H1 (cell line): ENCODE data around the gene CMKLR1. TPM values are rescaled to one million over a fixed set of nuclear protein-coding genes. Genes with fewer than 3 reads are reported as not detected.

Source experiments
- CTCF ChIA-PET: fragments of 300-600 bp; sonication (Branson Sonifier 250); formaldehyde crosslinking; loops from one replicate; lab custom pipeline; 2021; ENCODE audit not compliant: partially characterized antibody; lab: Charles Lee
- POLR2A ChIA-PET: fragments of 300-600 bp; sonication (Branson Sonifier 250); formaldehyde crosslinking; loops from one replicate; lab custom pipeline; 2021; ENCODE audit warnings: inconsistent platforms; ENCODE audit not compliant: partially characterized antibody; lab: Charles Lee
- DNase-seq, 2 experiments: peaks; one replicate each; pipeline versions ENCODE4 v3.0.0 to v3.0.0-alpha.2; 2010 to 2022; ENCODE audit warnings: low spot score in 2 of 2, low read depth in 1 of 2, mixed read lengths in 1 of 2
- FAIRE-seq: peaks from 2 replicates; lab custom pipeline; 2011; peaks lifted over from hg19 to GRCh38; lab: Jason Lieb, UNC
- H2AFZ ChIP-seq: 2 replicates; pipeline ENCODE4 v1.8.1; 2012; ENCODE audit warnings: low read length, inconsistent platforms
- H2AK5ac ChIP-seq: 2 replicates; pipeline ENCODE4 v1.6.1; 2013; ENCODE audit warnings: low read depth, low read length
- H2BK120ac ChIP-seq: replicated peaks from 2 replicates; pipeline ENCODE3; 2013; ENCODE audit warnings: low read depth, low read length, inconsistent platforms
- H2BK12ac ChIP-seq: 2 replicates; pipeline ENCODE4 v1.6.1; 2013; ENCODE audit warnings: low read depth, low read length
- H2BK15ac ChIP-seq: 2 replicates; pipeline ENCODE4 v1.6.1; 2013; ENCODE audit warnings: low read length
- H2BK20ac ChIP-seq: 2 replicates; pipeline ENCODE4 v1.6.1; 2013; ENCODE audit warnings: low read length
- H2BK5ac ChIP-seq: 2 replicates; pipeline ENCODE4 v1.6.1; 2013; ENCODE audit warnings: low read depth, low read length
- H3K14ac ChIP-seq: 2 replicates; pipeline ENCODE4 v1.6.1; 2013; ENCODE audit warnings: inconsistent platforms; ENCODE audit not compliant: insufficient read length
- H3K18ac ChIP-seq: 2 replicates; pipeline ENCODE4 v1.6.1; 2013; ENCODE audit warnings: low read length; ENCODE audit errors: extremely low read depth
- H3K23ac ChIP-seq: 2 replicates; pipeline ENCODE4 v1.6.1; 2013; ENCODE audit warnings: inconsistent platforms; ENCODE audit not compliant: insufficient read length
- H3K23me2 ChIP-seq: 2 replicates; pipeline ENCODE4 v1.6.1; 2013; ENCODE audit warnings: low read depth, low read length
- H3K27ac ChIP-seq: 2 replicates; pipeline ENCODE4 v1.6.1; 2011; ENCODE audit warnings: low read depth, low read length, inconsistent platforms
- H3K27me3 ChIP-seq, 4 experiments: replicated peaks in 1 of 4; 1 replicate in 1 of 4; 2 replicates in 3 of 4; pipeline versions ENCODE4 v1.6.1 to v1.8.1; 2011 to 2013; ENCODE audit warnings: low read length in 3 of 4, mild to moderate bottlenecking in 3 of 4, inconsistent platforms in 2 of 4, mixed read lengths in 2 of 4, moderate library complexity in 1 of 4; ENCODE audit not compliant: control insufficient read depth in 3 of 4, insufficient read depth in 3 of 4; ENCODE audit errors: extremely low read depth in 1 of 4
- H3K36me3 ChIP-seq, 4 experiments: 2 replicates each; pipeline versions ENCODE4 v1.6.1 to v1.8.1; 2011 to 2013; ENCODE audit warnings: mild to moderate bottlenecking in 4 of 4, low read length in 3 of 4, moderate library complexity in 2 of 4, control low read depth in 1 of 4, inconsistent platforms in 1 of 4; ENCODE audit not compliant: insufficient read depth in 4 of 4, control insufficient read depth in 2 of 4
- H3K4ac ChIP-seq: replicated peaks from 2 replicates; pipeline ENCODE3; 2013; ENCODE audit warnings: low read length, low read depth, mixed read lengths, inconsistent platforms; ENCODE audit not compliant: insufficient read length
- H3K4me1 ChIP-seq, 4 experiments: replicated peaks in 1 of 4; 1 replicate in 1 of 4; 2 replicates in 3 of 4; pipeline versions ENCODE4 v1.6.1 to v1.8.1; 2011 to 2013; ENCODE audit warnings: low read length in 3 of 4, inconsistent platforms in 2 of 4, mixed read lengths in 1 of 4; ENCODE audit not compliant: insufficient read depth in 4 of 4, control insufficient read depth in 3 of 4
- H3K4me2 ChIP-seq, 2 experiments: 2 replicates each; pipeline versions ENCODE4 v1.6.1 to v1.8.1; 2011 to 2013; ENCODE audit warnings: low read depth in 2 of 2, low read length in 2 of 2, control low read depth in 1 of 2, inconsistent platforms in 1 of 2, mild to moderate bottlenecking in 1 of 2; ENCODE audit not compliant: insufficient read depth in 1 of 2
- H3K4me3 ChIP-seq, 4 experiments: fragments of 200-600, 300-600 bp in 1 of 4; sonication (generic), shearing (Covaris generic), sonication (Bioruptor Twin) in 1 of 4; 2 replicates each; pipeline versions ENCODE4 v1.5.1 to v1.8.1; 2011 to 2016; ENCODE audit warnings: low read length in 4 of 4, low read depth in 3 of 4, control low read depth in 2 of 4, inconsistent platforms in 2 of 4, mild to moderate bottlenecking in 2 of 4, mixed read lengths in 1 of 4, moderate library complexity in 1 of 4; ENCODE audit not compliant: insufficient read depth in 2 of 4; ENCODE audit errors: extremely low read depth in 1 of 4
- H3K56ac ChIP-seq: replicated peaks from 2 replicates; pipeline ENCODE3; 2013; ENCODE audit warnings: low read depth, mild to moderate bottlenecking, mixed read lengths, low read length, inconsistent platforms; ENCODE audit not compliant: insufficient read length
- H3K79me1 ChIP-seq: 2 replicates; pipeline ENCODE4 v1.6.1; 2013; ENCODE audit warnings: low read depth, low read length, control low read depth
- H3K79me2 ChIP-seq, 2 experiments: 2 replicates each; pipeline versions ENCODE4 v1.6.1 to v1.8.1; 2012 to 2013; ENCODE audit warnings: low read length in 2 of 2, mild to moderate bottlenecking in 2 of 2, inconsistent platforms in 1 of 2; ENCODE audit not compliant: insufficient read depth in 2 of 2, control insufficient read depth in 1 of 2
- H3K9ac ChIP-seq, 4 experiments: replicated peaks in 1 of 4; 1 replicate in 1 of 4; 2 replicates in 3 of 4; pipeline versions ENCODE4 v1.6.1 to v1.8.1; 2011 to 2013; ENCODE audit warnings: low read depth in 3 of 4, low read length in 3 of 4, control low read depth in 2 of 4, mild to moderate bottlenecking in 2 of 4, moderate library complexity in 2 of 4, inconsistent platforms in 1 of 4; ENCODE audit errors: extremely low read depth in 1 of 4
- H3K9me3 ChIP-seq, 2 experiments: 2 replicates each; pipeline versions ENCODE4 v1.6.1 to v1.8.1; 2012 to 2013; ENCODE audit warnings: mild to moderate bottlenecking in 2 of 2, moderate library complexity in 2 of 2, control low read depth in 1 of 2, inconsistent platforms in 1 of 2, low read depth in 1 of 2, low read length in 1 of 2, mixed read lengths in 1 of 2; ENCODE audit not compliant: insufficient read depth in 2 of 2
- H4K20me1 ChIP-seq, 2 experiments: replicated peaks in 1 of 2; 2 replicates each; pipeline versions ENCODE3 to v1.8.1; 2011 to 2013; ENCODE audit warnings: inconsistent platforms in 2 of 2, low read length in 2 of 2, mild to moderate bottlenecking in 1 of 2; ENCODE audit not compliant: insufficient read depth in 2 of 2, control insufficient read depth in 1 of 2
- H4K5ac ChIP-seq: 2 replicates; pipeline ENCODE4 v1.6.1; 2013; ENCODE audit warnings: low read length, low read depth, mixed read lengths, inconsistent platforms; ENCODE audit not compliant: insufficient read length
- H4K8ac ChIP-seq: 2 replicates; pipeline ENCODE4 v1.8.0; 2013; ENCODE audit warnings: mild to moderate bottlenecking, moderate library complexity, low read length, inconsistent platforms; ENCODE audit not compliant: insufficient read depth; ENCODE audit errors: extremely low read depth
- H4K91ac ChIP-seq: replicated peaks from 2 replicates; pipeline ENCODE3; 2013; ENCODE audit warnings: low read length, mixed read lengths, inconsistent platforms; ENCODE audit not compliant: insufficient read length
- BACH1 ChIP-seq: IDR thresholded peaks from 2 replicates; pipeline ENCODE4 v1.6.1; 2012; ENCODE audit warnings: low read length, improper control_type of control experiment
- BCL11A ChIP-seq, 2 experiments: IDR thresholded peaks; one replicate each; pipeline ENCODE4 v1.6.1; 2011; ENCODE audit warnings: low read depth in 2 of 2, low read length in 2 of 2, mild to moderate bottlenecking in 2 of 2
- BRCA1 ChIP-seq: IDR thresholded peaks from 2 replicates; pipeline ENCODE4 v1.6.1; 2012; ENCODE audit warnings: low read depth, low read length, improper control_type of control experiment
- CBX5 ChIP-seq: fragments of 300-800, 300-1000 bp; sonication (generic); IDR thresholded peaks from 2 replicates; pipeline ENCODE4 v1.7.1; 2016; ENCODE audit warnings: antibody characterized with exemption, low read length, low read depth
- JUN ChIP-seq: IDR thresholded peaks from 2 replicates; pipeline ENCODE4 v1.6.1; 2011; ENCODE audit warnings: low read depth, mild to moderate bottlenecking, improper control_type of control experiment, low read length
- KDM1A ChIP-seq: fragments of 200-600, 300-600 bp; sonication (generic); IDR thresholded peaks from 2 replicates; pipeline ENCODE4 v1.7.1; 2016; ENCODE audit warnings: mild to moderate bottlenecking, low read length, borderline replicate concordance
- MAX ChIP-seq: IDR thresholded peaks from 2 replicates; pipeline ENCODE4 v1.6.1; 2012; ENCODE audit warnings: inconsistent platforms
- POLR2AphosphoS5 ChIP-seq: IDR thresholded peaks from 2 replicates; pipeline ENCODE4 v1.6.1; 2011; ENCODE audit warnings: low read depth, low read length
- RAD21 ChIP-seq, 2 experiments: IDR thresholded peaks in 1 of 2; conservative IDR thresholded peaks in 1 of 2; 2 replicates each; pipeline ENCODE4 v1.6.1; 2011; ENCODE audit warnings: low read depth in 2 of 2, low read length in 2 of 2, improper control_type of control experiment in 1 of 2, inconsistent platforms in 1 of 2, mild to moderate bottlenecking in 1 of 2, moderate library complexity in 1 of 2
- SRF ChIP-seq: IDR thresholded peaks from 2 replicates; pipeline ENCODE4 v1.6.1; 2011; ENCODE audit warnings: mild to moderate bottlenecking, low read depth, low read length, moderate library complexity
- TEAD4 ChIP-seq: IDR thresholded peaks from 2 replicates; pipeline ENCODE4 v1.6.1; 2012; ENCODE audit warnings: low read depth, low read length, inconsistent platforms, mixed read lengths
- USF2 ChIP-seq: IDR thresholded peaks from 2 replicates; pipeline ENCODE4 v1.6.1; 2011; ENCODE audit warnings: low read length, improper control_type of control experiment
- YY1 ChIP-seq: IDR thresholded peaks from 2 replicates; pipeline ENCODE4 v1.6.1; 2011; ENCODE audit warnings: low read depth, mild to moderate bottlenecking, low read length
- WGBS, 2 experiments: shearing (Covaris generic) in 1 of 2; methylation state at CpG; one replicate each; pipeline versions ENCODE4 v1.1.6 to v1.1.7; 2013 to 2015; ENCODE audit warnings: low lambda C conversion rate in 2 of 2, mixed read lengths in 2 of 2, inconsistent platforms in 1 of 2, low coverage in 1 of 2, missing lambda C conversion rate in 1 of 2; ENCODE audit not compliant: insufficient replicate concordance in 2 of 2, insufficient coverage in 1 of 2, insufficient read length in 1 of 2; ENCODE audit errors: extremely low coverage in 1 of 2, missing lambda C conversion rate in 1 of 2; 5-methylcytosine and 5-hydroxymethylcytosine counted together
- polyA plus RNA-seq, 7 experiments: library from polyadenylated mRNA; depleted of rRNA in 3 of 7; stranded (reverse) in 5 of 7; unstranded in 2 of 7; fragments of >200 nt in 5 of 7; fragments of 200-250 nt in 2 of 7; gene quantifications; 1 replicate in 5 of 7; 2 replicates in 1 of 7; 4 replicates in 1 of 7; pipeline versions ENCODE4 v1.2.1 to v1.2.3, GENCODE V29; 2011 to 2013; ENCODE audit warnings: missing spikeins in 2 of 7, mixed read lengths in 2 of 7
- total RNA-seq: library from RNA; stranded (reverse); fragmentation: NEBNext Ultra II Directional; extraction: Animal tissue kit (Norgen Biotek cat#: 25700); gene quantifications from 2 replicates; pipeline ENCODE4 v1.2.1, GENCODE V29; 2021

The CMKLR1 gene
- total and polyA plus RNA-seq, 2 of the 8 experiments (the other 6 are each of a cell fraction or from before 2014, with no cell fraction given), result 2.1 to 2.8 TPM

- Histone ChIP-seq H3K79me1 (no peaks in the 10 kb centered on the region), H3K56ac (no peak overlapping the region), H2AFZ (no peak overlapping the region), H3K23me2 (no peaks in the 10 kb centered on the region), H3K4me2 (no peak overlapping the region; a peak in 1 of 4 replicates), H3K27ac (no peak overlapping the region), H3K36me3 (no peaks in the 10 kb centered on the region), H3K9me3 (peaks cover 0 to under 1% of the 10 kb centered on the region in 2 experiments; a peak in 1 of 4 replicates), H3K27me3 (no peaks in the 10 kb centered on the region), H2BK5ac (no peak overlapping the region), H3K14ac (no peak overlapping the region), H4K8ac (no peak overlapping the region), H3K79me2 (no peaks in the 10 kb centered on the region), H2BK20ac (no peak overlapping the region), H4K5ac (no peak overlapping the region), H2BK120ac (no peak overlapping the region), H3K4ac (no peak overlapping the region), H2BK12ac (no peak overlapping the region; the same call in 1 of the 2 replicates), H4K20me1 (no peaks in the 10 kb centered on the region), H3K4me1 (peaks cover 0 to 8% (median 4%) of the 10 kb centered on the region in 4 experiments; a peak in 3 of 7 replicates), H4K91ac (no peak overlapping the region), H3K18ac (no peak overlapping the region), H3K9ac (no peak overlapping the region), H2AK5ac (no peak overlapping the region), H3K4me3 (no peak overlapping the region), H2BK15ac (no peak overlapping the region), H3K23ac (no peak overlapping the region)
- WGBS, 2 experiments, result 100% methylated on average over 5 of the region's 5 CpGs; no CpG with 5 or more reads in 1 of the 2 experiments
- DNase-seq (no peak), FAIRE-seq (no peak)
- ChIA-PET CTCF (interaction anchor here (0.7 to 1.5 kb wide), 8 partner anchors 12 to 877 kb away, joined by 3 to 5 read pairs (median 4); no protein-coding TSS in a partner anchor), POLR2A (interaction anchor here (0.9 kb wide), 1 partner anchor 76 kb away, joined by 3 read pairs; no protein-coding TSS in a partner anchor)
- no peak for TF ChIP-seq SRF
- no peak for TF ChIP-seq JUN
- no peak for TF ChIP-seq TEAD4
- TF ChIP-seq BCL11A (IDR thresholded peaks at IDR 0.05; ENCODE audit: low read depth in 2 of 2, low read length in 2 of 2), result no peak
- no peak for TF ChIP-seq BRCA1
- no peak for TF ChIP-seq RAD21 (IDR thresholded peaks at IDR 0.05 in 1 of 2, conservative IDR thresholded peaks at IDR 0.05 in 1 of 2; ENCODE audit: low read depth in 2 of 2, low read length in 2 of 2)
- no peak for TF ChIP-seq CBX5
- no peak for TF ChIP-seq POLR2AphosphoS5
- no peak for TF ChIP-seq YY1
- no peak for TF ChIP-seq USF2
- TF ChIP-seq MAX, result no peak
- no peak for TF ChIP-seq BACH1
- TF ChIP-seq KDM1A, result no peak
Measured at GRCh38 chr12:108254030-108254429, 85.1 kb downstream of the CMKLR1 start.
